ENCODE data around the gene ZNF747. TPM values are rescaled to one million over a fixed set of nuclear protein-coding genes. Genes with fewer than 3 reads are reported as not detected.
"Not testable (repeated sequence)": the region's sequence is repeated elsewhere in the genome, so short reads cannot be mapped to it uniquely, and the experiment has no call there.

ZNF747 gene
- total and polyA plus RNA-seq, 2 donors: 11.9 to 13.3 TPM

DNA sequence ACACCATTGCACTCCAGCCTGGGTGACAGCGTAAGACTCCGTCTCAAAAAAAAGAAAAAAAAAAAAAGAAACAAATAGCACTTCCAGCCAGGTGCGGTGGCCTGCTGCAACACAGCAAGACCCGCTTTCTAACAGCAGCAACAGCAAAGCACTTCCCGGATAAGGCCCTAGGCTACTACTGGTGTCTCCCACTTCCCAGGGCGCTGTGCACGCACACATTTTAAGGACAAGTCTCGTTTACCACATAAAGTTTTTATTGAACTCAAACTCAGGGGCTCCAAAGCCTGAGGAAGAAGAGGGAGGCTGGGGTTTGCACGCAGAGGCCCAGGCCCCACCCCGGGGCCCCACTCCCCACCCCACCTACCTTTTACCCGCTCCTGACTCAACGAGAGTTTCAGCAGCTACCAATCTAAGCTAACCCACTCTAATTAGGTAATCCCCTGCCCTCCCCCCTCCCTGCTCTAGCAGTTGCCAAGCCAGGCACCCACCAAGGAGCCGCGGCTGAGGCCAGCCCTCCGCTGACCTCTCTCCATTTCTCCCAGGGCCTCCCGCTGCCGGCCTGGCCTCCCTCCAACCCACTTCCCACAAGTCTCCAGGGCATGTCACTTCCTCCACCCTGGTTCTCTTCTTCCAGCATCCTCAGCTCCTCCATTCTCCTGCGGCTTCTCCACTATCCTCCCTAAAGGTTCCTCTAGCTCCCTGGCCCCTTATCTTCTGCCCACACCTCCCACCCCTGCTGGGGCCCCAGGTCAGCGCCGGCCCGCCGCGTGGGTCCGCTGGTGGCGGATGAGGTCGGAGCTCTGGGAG, 10.7 kb downstream of the ZNF747 start:
- Histone ChIP-seq H3K27ac (ENCODE audit: low read depth) (no peak overlapping the region), H3K4me3 (ENCODE audit: low read depth, low read length) (no peak overlapping the region), H3K36me3 (ENCODE audit: insufficient read depth) (no peaks in the 10 kb centered on the region), H3K4me1 (ENCODE audit: insufficient read depth) (no peaks in the 10 kb centered on the region)
- WGBS: 74% methylated on average over 26 of the region's 26 CpGs
- DNase-seq (ENCODE audit: extremely low spot score): no peak

DNA sequence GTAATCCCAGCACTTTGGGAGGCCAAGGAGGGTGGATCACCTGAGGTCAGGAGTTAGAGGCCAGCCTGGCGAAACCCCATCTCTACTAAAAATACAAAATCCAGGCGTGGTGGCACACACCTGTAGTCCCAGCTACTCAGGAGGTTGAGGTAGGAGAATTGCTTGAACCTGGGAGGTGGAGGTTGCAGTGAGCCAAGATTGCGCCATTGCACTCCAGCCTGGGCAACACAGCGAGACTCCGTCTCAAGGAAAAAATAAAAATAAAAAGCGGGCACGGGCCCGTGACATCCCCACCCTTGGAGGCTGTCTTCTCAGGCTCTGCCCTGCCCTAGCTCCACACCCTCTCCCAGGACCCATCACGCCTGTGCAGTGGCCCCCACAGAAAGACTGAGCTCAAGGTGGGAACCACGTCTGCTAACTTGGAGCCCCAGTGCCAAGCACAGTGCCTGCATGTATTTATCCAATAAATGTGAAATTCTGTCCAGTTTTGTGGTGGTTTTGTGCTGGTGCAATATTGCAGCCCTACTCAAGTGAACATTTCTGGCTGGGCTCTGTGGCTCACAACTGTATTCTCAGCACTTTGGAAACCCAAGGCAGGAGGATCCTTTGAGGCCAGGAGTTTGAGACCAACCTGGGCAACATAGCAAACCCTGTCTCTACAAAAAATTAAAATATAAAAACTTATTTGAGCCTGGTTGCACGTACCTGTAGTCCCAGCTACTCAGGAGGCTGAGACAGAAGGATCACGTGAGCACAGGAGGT, 11.8 kb downstream of the ZNF747 start:
- not testable (repeated sequence) for H3K27ac ChIP-seq (ENCODE audit: low read depth); H3K36me3 ChIP-seq (ENCODE audit: insufficient read depth); H3K4me3 ChIP-seq (ENCODE audit: low read depth, low read length); DNase-seq (ENCODE audit: extremely low spot score); H3K4me1 ChIP-seq (ENCODE audit: insufficient read depth)
- 89% methylated on average over 12 of the region's 12 CpGs for WGBS

DNA sequence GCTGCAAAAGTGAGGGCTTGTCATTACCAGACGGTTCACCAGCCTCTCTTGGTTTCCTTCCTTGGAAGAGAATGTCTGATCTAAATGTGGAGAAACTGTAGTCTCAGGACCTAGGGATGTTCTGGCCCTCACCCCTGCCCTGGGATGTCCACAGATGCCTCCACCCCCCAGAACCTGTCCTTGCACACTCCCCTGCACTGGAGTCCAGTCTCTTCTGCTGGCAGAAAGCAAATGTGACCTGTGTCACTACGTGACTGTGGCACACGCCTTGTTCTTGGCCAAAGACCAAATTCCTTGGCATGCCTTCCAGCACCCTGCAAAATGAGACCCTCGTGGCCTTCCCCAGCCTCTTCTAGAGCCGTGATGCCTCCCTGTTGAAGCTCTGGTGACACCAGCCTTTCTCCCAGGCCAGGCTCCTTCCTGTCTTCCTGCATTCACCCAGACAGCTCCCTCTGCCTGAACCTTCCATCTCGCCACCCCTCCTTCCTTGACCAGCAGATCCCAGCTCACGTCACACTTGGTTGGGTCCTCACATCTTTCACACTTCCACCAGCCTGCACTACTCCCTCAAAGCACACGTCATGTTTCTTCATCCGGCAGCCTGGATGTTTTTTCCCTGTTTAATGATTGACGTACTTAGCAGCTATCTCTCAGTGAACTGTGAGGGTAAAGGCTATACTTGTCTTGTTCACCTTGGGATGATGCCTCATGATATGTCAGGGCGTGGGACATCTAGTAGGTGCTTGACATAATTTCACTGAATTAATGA, 12.6 kb downstream of the ZNF747 start:
- no peak for DNase-seq (ENCODE audit: extremely low spot score)
- Histone ChIP-seq H3K4me3 (ENCODE audit: low read depth, low read length) (no peak overlapping the region), H3K27ac (ENCODE audit: low read depth) (no peak overlapping the region), H3K36me3 (ENCODE audit: insufficient read depth) (no peaks in the 10 kb centered on the region), H3K4me1 (ENCODE audit: insufficient read depth) (no peaks in the 10 kb centered on the region)
- 51% methylated on average over 11 of the region's 11 CpGs for WGBS

DNA sequence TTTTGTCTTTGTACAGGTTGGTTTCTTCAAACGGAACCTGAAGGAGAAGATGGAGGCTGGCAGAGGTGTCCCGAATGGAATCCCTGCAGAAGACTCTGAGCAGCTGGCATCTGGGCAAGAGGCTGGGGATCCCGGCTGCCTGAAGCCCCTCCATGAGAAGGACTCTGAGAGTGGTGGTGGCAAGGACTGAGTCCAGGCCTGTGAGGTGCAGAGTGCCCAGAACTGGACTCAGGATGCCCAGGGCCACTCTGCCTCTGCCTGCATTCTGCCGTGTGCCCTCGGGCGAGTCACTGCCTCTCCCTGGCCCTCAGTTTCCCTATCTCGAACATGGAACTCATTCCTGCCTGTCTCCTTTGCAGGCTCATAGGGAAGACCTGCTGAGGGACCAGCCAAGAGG, 13.2 kb downstream of the ZNF747 start:
- H3K4me3 ChIP-seq (ENCODE audit: low read depth, low read length): no peak overlapping the region
- no peak overlapping the region for H3K27ac ChIP-seq (ENCODE audit: low read depth)
- no peaks in the 10 kb centered on the region for H3K4me1 ChIP-seq (ENCODE audit: insufficient read depth)
- no peak for DNase-seq (ENCODE audit: extremely low spot score)
- 90% methylated on average over 7 of the region's 7 CpGs for WGBS
- H3K36me3 ChIP-seq (ENCODE audit: insufficient read depth): no peaks in the 10 kb centered on the region

DNA sequence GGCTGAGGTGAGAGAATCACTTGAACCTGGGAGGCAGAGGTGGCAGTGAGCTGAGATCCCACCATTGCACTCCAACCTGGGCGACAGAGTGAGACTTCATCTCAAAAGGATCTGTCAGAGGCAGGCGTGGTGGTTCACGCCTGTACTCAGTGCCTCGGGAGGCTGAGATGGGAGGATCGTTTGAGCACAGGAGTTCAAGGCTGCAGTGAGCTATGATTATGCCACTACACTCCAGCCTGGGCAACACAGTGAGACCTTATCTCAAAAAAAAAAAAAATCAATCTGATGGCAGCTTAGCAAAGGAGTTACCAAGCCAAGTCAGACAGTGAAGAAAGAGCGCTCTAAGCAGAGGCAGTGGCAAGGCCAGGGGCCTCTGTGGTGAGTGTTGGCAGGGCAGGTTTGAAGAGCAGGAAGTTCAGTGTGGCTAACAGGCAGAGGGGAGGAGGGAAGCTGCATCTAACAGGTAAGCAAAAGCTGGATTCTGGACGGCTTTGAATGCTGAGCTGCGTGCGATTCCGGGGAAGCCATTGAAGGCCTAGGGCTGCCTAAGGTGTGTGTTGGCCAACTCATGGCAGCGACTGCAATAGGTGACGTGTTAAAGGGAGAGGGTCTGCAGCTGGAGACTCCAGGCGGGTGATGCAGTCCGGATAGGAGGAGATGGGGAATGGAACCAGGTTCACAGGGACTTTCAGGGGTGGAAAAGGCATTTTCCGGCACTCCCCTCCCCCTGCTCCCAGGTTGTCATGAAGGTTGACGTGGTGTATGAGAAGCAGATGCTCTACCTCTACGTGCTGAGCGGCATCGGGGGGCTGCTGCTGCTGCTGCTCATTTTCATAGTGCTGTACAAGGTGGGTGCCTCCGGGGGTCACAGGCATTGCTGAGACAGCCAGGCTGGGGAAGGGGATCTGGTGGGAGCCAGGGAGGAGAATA, 15.3 kb downstream of the ZNF747 start:
- 85% methylated on average over 20 of the region's 20 CpGs for WGBS
- H3K36me3 ChIP-seq (ENCODE audit: insufficient read depth): no peaks in the 10 kb centered on the region
- no peaks in the 10 kb centered on the region for H3K4me1 ChIP-seq (ENCODE audit: insufficient read depth)
- no peak for DNase-seq (ENCODE audit: extremely low spot score)
- no peak overlapping the region for H3K4me3 ChIP-seq (ENCODE audit: low read depth, low read length)
- no peak overlapping the region for H3K27ac ChIP-seq (ENCODE audit: low read depth)

DNA sequence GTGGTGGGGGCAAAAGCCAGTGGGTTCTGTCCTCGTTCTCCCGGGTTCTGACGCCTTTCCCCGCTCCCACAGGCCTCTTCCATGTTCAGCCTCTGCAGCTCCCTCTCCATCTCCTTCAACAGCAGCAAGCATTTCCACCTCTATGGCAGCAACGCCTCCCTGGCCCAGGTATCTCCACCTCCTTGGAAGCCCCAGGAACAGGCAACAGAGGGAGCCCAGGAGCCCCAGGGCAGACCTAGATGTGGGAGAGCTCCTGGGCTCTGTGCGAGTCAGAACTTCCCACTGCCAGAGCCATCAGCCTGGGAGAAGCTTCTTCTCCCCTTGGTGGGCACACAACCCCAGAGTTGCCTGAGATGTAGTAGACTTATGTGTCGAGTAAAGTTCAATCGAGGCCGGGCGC, 16.1 kb downstream of the ZNF747 start:
- Histone ChIP-seq H3K36me3 (ENCODE audit: insufficient read depth) (no peaks in the 10 kb centered on the region), H3K27ac (ENCODE audit: low read depth) (no peak overlapping the region), H3K4me1 (ENCODE audit: insufficient read depth) (no peaks in the 10 kb centered on the region), H3K4me3 (ENCODE audit: low read depth, low read length) (no peak overlapping the region)
- DNase-seq (ENCODE audit: extremely low spot score): no peak
- 87% methylated on average over 10 of the region's 10 CpGs for WGBS

DNA sequence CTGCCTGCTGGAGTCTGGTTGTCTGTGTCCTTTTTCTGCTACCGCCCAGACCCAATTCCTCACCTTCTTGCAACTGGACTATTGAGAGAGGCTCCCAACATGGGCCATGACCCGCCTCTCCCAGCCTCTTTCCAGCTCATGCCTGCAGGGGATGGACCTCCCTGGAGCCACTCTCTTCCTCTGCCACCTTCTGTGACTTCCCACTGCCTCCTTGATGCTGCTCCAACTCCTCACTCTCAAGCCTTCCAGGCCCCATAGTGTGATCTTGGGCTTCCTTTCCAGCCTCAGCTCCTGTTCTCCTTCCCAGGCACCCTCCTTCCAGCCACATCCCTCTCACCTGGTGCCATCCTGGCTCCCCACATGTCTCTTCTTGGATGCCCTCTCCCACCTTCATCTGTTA, 19.4 kb downstream of the ZNF747 start:
- H3K27ac ChIP-seq (ENCODE audit: low read depth): no peak overlapping the region
- WGBS: 73% methylated on average over 2 of the region's 2 CpGs
- H3K36me3 ChIP-seq (ENCODE audit: insufficient read depth): no peaks in the 10 kb centered on the region
- DNase-seq (ENCODE audit: extremely low spot score): no peak
- H3K4me3 ChIP-seq (ENCODE audit: low read depth, low read length): no peak overlapping the region
- no peaks in the 10 kb centered on the region for H3K4me1 ChIP-seq (ENCODE audit: insufficient read depth)

DNA sequence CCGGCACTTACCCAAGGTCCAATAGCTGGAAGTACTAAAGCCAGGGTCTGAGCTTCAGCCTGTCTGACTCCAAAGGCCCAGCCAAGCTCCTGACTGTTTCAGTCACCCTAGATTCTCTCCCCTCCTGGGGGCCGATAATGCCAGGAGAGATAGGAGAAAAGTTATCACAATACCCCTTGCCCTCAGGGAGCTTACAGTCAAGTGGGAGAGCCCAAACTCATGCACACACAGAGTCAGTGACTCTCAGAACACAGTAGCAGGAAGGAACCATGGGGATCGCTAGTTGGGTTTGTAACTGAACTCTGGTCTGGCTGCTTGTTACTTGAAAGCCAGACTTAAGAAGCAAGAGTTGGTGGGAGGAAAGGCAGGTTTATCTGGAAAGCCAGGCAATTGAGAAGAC, 23.1 kb downstream of the ZNF747 start:
- no peak for DNase-seq (ENCODE audit: extremely low spot score)

DNA sequence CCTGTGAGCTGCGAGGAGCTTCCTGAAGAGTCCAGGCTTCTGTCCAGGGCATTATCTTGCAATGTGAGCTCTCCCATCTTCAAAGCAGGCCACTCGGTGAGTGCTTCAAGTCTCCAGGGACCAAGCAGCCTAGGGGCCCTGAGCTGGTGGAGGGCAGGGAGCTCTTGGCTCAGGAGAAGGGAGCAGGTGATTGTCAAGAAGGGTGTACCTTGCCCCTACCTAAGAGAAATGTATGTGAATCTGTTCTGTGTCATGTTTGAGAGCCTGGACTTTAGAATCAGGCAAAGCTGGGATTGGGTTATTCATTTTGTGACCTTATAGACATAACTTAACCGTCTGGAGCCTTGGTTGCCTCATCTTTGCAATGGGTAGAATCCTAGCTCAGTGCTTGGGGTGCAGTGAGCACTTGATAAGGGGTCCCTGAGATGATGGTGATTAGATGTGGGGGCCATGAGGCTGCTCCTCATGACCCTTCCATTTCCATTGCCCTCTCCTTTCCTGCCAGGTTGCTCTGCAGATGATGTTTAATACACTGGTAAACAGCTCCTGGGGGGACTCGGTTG, 24.2 kb downstream of the ZNF747 start:
- Histone ChIP-seq H3K27ac (ENCODE audit: low read depth) (no peak overlapping the region), H3K36me3 (ENCODE audit: insufficient read depth) (no peaks in the 10 kb centered on the region), H3K4me3 (ENCODE audit: low read depth, low read length) (no peak overlapping the region), H3K4me1 (ENCODE audit: insufficient read depth) (no peaks in the 10 kb centered on the region)
- no peak for DNase-seq (ENCODE audit: extremely low spot score)
- WGBS: 65% methylated on average over 4 of the region's 4 CpGs

More for the DNA sequence above, 23.1 kb downstream of the ZNF747 start:
- no peaks in the 10 kb centered on the region for H3K4me1 ChIP-seq (ENCODE audit: insufficient read depth)
- no peaks in the 10 kb centered on the region for H3K36me3 ChIP-seq (ENCODE audit: insufficient read depth)
- 96% methylated on average over 3 of the region's 3 CpGs for WGBS
- H3K27ac ChIP-seq (ENCODE audit: low read depth): no peak overlapping the region
- H3K4me3 ChIP-seq (ENCODE audit: low read depth, low read length): no peak overlapping the region

DNA sequence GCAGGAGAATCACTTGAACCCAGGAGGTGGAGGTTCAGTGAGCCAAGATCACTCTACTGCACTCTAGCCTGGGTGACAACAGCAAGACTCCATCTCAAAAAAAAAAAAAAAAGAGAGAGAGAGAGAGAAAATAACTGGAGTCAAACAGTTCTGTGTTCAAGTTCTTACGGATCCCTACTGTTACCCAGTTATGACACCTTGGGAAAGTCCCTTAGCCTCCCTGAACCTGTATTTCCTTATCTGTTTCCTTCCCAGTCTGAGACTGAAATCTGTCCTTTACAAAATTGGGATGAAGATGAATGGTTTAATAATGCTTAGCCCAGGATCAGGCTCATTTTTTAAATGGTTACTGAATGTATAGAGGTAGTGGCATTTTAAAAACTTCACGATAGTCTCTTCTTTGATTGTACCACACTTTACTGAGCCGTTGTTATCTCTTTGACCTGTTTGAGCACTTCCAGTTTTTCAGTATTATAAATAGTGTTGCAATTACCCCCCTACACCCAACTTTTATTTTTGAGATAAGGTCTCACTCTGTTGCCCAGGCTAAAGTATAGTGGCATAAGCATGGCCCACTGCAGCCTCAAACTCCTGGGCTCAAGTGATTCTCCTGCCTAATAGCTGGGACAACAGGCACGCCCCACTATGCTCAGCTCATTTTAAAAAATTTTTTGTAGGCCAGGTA, 25.4 kb downstream of the ZNF747 start:
- Histone ChIP-seq H3K4me3 (ENCODE audit: low read depth, low read length) (no peak overlapping the region), H3K4me1 (ENCODE audit: insufficient read depth) (no peaks in the 10 kb centered on the region), H3K27ac (ENCODE audit: low read depth) (no peak overlapping the region), H3K36me3 (ENCODE audit: insufficient read depth) (no peaks in the 10 kb centered on the region)
- no peak for DNase-seq (ENCODE audit: extremely low spot score)
- WGBS: 60% methylated on average over 4 of the region's 4 CpGs

DNA sequence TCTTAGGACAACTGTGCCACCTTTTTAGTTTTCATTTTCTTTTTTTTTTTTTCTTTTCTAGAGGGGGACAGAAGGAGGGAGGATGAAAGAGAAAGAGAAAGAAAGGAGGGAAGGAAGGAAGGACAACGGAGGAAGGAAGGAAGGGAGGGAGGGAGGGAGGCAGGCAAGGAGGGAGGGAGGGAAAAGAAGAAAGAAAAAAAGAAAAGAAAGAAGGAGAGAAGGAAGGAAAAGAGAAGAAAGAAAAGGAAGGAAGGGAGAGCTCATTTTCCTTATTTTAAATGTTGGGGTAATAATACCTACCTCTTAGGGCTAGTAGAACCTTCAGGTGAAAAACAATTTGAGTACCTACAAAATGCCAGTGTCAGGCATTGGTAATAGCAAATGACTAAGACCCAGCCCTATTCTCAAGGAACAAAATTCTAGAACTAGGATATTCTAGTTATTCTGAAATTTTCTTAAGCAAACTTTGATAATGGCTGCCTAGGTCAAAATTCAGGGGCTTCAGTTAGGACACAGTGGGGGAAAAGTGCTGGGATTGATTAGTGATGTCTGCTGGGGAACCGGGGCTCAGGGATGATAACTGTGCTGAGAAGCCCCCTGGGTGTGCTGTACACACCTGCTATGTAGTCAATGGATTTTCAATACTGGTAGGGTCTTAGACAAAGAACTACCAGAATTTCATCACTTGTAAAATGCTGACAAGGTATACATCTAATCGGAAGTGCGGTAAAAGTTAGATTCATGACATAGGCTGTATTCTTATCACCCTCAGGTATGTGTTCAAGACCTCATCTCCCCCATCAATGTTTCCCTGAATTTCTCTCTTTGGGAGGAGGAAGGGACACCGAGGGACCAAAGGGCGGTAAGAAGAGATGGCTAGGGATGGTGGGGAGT, 31.0 kb downstream of the ZNF747 start:
- WGBS: 67% methylated on average over 6 of the region's 6 CpGs
- H3K4me3 ChIP-seq (ENCODE audit: low read depth, low read length): no peak overlapping the region
- no peaks in the 10 kb centered on the region for H3K36me3 ChIP-seq (ENCODE audit: insufficient read depth)
- DNase-seq (ENCODE audit: extremely low spot score): no peak
- H3K27ac ChIP-seq (ENCODE audit: low read depth): no peak overlapping the region
- H3K4me1 ChIP-seq (ENCODE audit: insufficient read depth): no peaks in the 10 kb centered on the region
